Measurements from ENCODE around the gene CCDC167. TPM values are rescaled to one million over a fixed set of nuclear protein-coding genes. Genes with fewer than 3 reads are reported as not detected.

CCDC167 gene
- total and polyA plus RNA-seq, 5 experiments from 2014 or later, result 17.9 to 74.7 (median 64.3) TPM

GRCh38 chr6:37538107-37538506 lies 38.4 kb upstream of the CCDC167 start:
- H3K4me3 Mint-ChIP-seq, result no peak overlapping the region
- no peaks in the 10 kb centered on the region for H3K9me3 Mint-ChIP-seq
- peaks cover 0 to 2% (median 0%) of the 10 kb centered on the region in 5 donors for H3K27me3 Mint-ChIP-seq
- ATAC-seq (no peak), DNase-seq (no peak)
- POLR2A ChIA-PET, result interaction anchor here (0.9 to 4.1 kb wide), 3 partner anchors 9 to 38 kb away, joined by 4 to 54 read pairs (median 8); partner anchors contain the start of gene CCDC167
- H3K4me1 Mint-ChIP-seq, result peaks cover 9 to 42% (median 15%) of the 10 kb centered on the region in 4 donors
- no peaks in the 10 kb centered on the region for H3K36me3 Mint-ChIP-seq
- H3K27ac Mint-ChIP-seq, result peak overlapping the region in 3 of 10 donors; percentile 54 to 86 (median 67)

DNA sequence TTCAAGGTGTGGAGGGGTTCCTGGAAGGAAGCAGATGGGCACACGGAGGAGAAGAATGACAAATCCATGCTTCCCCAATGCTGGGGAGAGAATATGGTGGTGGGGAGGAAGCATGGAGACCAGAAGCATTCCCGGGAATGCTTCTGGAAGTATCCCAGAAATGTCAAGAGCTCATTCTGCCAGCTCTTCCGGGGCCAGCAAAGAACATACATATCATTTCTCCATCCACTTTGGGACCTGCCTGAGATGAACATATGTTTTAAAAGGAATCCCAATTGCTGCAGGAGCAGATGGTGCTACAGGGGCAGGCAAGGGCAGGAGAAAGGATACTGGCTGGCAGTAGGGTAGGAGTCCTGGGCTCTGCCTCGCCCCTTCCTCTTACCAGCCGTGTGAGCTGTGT lies 37.9 kb upstream of the CCDC167 start:
- H3K9me3 Mint-ChIP-seq, result no peaks in the 10 kb centered on the region
- peaks cover 0 to 3% (median 0%) of the 10 kb centered on the region in 5 donors for H3K27me3 Mint-ChIP-seq
- H3K27ac Mint-ChIP-seq, result peak overlapping the region in 4 of 10 donors; percentile 17 to 74 (median 66)
- H3K4me1 Mint-ChIP-seq, result peaks cover 10 to 43% (median 16%) of the 10 kb centered on the region in 4 donors
- H3K36me3 Mint-ChIP-seq, result no peaks in the 10 kb centered on the region
- ATAC-seq (no peak), DNase-seq (no peak)
- POLR2A ChIA-PET, result interaction anchor here (0.9 to 4.1 kb wide), 3 partner anchors 10 to 37 kb away, joined by 4 to 54 read pairs (median 8); partner anchors contain the start of gene CCDC167
- H3K4me3 Mint-ChIP-seq, result peak overlapping the region in 2 of 10 donors; percentile 27 to 30

GRCh38 chr6:37536491-37537190 lies 36.9 kb upstream of the CCDC167 start:
- Mint-ChIP-seq H3K4me1 (peaks cover 13 to 46% (median 13%) of the 10 kb centered on the region in 4 donors), H3K27ac (peak overlapping the region in 2 of 10 donors; percentile 31 to 84), H3K9me3 (no peaks in the 10 kb centered on the region), H3K4me3 (peak overlapping the region in 5 of 10 donors; percentile 81 to 91 (median 88)), H3K36me3 (no peaks in the 10 kb centered on the region), H3K27me3 (peaks cover 0 to 4% (median 0%) of the 10 kb centered on the region in 5 donors)
- ATAC-seq (peak; percentile 40 to 53), DNase-seq (no peak)
- POLR2A ChIA-PET, result interaction anchor here (0.7 to 4.1 kb wide), 10 partner anchors 8 to 56 kb away, joined by 3 to 54 read pairs (median 5); partner anchors contain the start of gene CCDC167

GRCh38 chr6:37535759-37536490 lies 36.2 kb upstream of the CCDC167 start:
- Mint-ChIP-seq H3K4me3 (peak overlapping the region in 8 of 10 donors; percentile 57 to 91 (median 84)), H3K4me1 (peaks cover 13 to 43% (median 14%) of the 10 kb centered on the region in 4 donors), H3K27ac (peak overlapping the region in 6 of 10 donors; percentile 20 to 90 (median 70)), H3K36me3 (no peaks in the 10 kb centered on the region), H3K9me3 (no peaks in the 10 kb centered on the region), H3K27me3 (peaks cover 0 to 4% (median 0%) of the 10 kb centered on the region in 5 donors)
- ATAC-seq (peak; percentile 81 to 83), DNase-seq (peak in 4 of 10 donors; percentile 24 to 39 (median 28))
- POLR2A ChIA-PET, result interaction anchor here (0.7 to 4.1 kb wide), 11 partner anchors 9 to 58 kb away, joined by 3 to 54 read pairs (median 4); partner anchors contain the start of gene CCDC167

DNA sequence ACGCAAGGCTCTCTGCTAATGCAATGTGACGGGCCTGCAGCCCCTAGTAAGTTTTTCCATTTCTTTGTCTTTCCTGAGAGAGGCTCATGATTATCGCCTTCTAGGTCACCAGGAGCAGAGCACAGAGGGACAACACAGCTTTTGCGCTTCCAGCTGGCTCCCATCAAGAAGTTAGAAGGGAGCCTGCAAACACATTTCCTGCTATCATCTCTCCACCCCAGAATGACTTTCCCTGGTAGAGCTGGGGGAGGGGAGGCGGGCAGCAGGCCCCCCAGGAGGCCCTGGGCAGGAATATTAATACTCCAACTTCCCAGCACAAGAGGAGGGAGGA lies 35.7 kb upstream of the CCDC167 start:
- no peak for DNase-seq
- peak overlapping the region in 7 of 10 donors; percentile 81 to 91 (median 85) for H3K4me3 Mint-ChIP-seq
- peak overlapping the region in 2 of 10 donors; percentile 58 to 75 for H3K27ac Mint-ChIP-seq
- H3K9me3 Mint-ChIP-seq, result no peaks in the 10 kb centered on the region
- H3K27me3 Mint-ChIP-seq, result peaks cover 0 to 4% (median 0%) of the 10 kb centered on the region in 5 donors
- POLR2A ChIA-PET, result interaction anchor here (0.7 to 4.1 kb wide), 6 partner anchors 9 to 57 kb away, joined by 3 to 54 read pairs (median 5); partner anchors contain the start of gene CCDC167
- H3K4me1 Mint-ChIP-seq, result peaks cover 13 to 41% (median 16%) of the 10 kb centered on the region in 4 donors
- H3K36me3 Mint-ChIP-seq, result peaks cover 0 to 3% (median 0%) of the 10 kb centered on the region in 3 donors
- ATAC-seq, result no peak

DNA sequence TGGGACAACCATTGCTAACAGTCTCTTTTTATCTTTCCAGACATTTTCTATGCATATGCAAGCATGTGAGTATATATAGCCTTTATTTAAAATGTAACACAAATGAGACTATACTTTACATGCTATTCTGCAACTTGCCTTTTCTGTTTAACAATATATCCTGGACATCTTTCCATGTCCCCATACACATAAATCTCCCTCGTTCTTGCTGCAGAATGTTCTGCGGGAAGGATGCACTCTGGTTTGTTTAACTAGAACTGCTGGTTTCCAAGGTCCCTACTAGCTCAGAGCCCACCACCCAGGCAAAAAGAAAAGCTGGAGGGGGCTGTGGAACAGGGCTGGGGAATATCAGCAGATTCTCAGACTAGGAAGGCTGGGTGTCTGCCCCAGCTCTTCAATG lies 35.2 kb upstream of the CCDC167 start:
- DNase-seq, result no peak
- H3K27ac Mint-ChIP-seq, result no peak overlapping the region

GRCh38 chr6:37532122-37532521 lies 32.4 kb upstream of the CCDC167 start:
- Mint-ChIP-seq H3K36me3 (peaks cover 0 to 3% (median 0%) of the 10 kb centered on the region in 3 donors), H3K4me1 (peaks cover 11 to 40% (median 19%) of the 10 kb centered on the region in 4 donors), H3K27me3 (peaks cover 0 to 2% (median 0%) of the 10 kb centered on the region in 5 donors), H3K4me3 (no peak overlapping the region), H3K9me3 (no peaks in the 10 kb centered on the region), H3K27ac (peak overlapping the region in 4 of 10 donors; percentile 27 to 80 (median 64))
- POLR2A ChIA-PET, result interaction anchor here (0.6 to 1.1 kb wide), 3 partner anchors 9 to 31 kb away, joined by 3 to 9 read pairs (median 3); no protein-coding TSS in a partner anchor
- ATAC-seq (no peak), DNase-seq (no peak)

More for the DNA sequence above, 35.2 kb upstream of the CCDC167 start:
- Mint-ChIP-seq H3K36me3 (peaks cover 0 to 3% (median 0%) of the 10 kb centered on the region in 3 donors), H3K9me3 (no peaks in the 10 kb centered on the region), H3K27me3 (peaks cover 0 to 4% (median 0%) of the 10 kb centered on the region in 5 donors), H3K4me3 (peak overlapping the region in 5 of 10 donors; percentile 12 to 89 (median 81)), H3K4me1 (peaks cover 13 to 36% (median 14%) of the 10 kb centered on the region in 4 donors)
- POLR2A ChIA-PET, result interaction anchor here (2.0 to 4.1 kb wide), 3 partner anchors 13 to 33 kb away, joined by 6 to 54 read pairs (median 20); partner anchors contain the start of gene CCDC167
- ATAC-seq, result no peak

DNA sequence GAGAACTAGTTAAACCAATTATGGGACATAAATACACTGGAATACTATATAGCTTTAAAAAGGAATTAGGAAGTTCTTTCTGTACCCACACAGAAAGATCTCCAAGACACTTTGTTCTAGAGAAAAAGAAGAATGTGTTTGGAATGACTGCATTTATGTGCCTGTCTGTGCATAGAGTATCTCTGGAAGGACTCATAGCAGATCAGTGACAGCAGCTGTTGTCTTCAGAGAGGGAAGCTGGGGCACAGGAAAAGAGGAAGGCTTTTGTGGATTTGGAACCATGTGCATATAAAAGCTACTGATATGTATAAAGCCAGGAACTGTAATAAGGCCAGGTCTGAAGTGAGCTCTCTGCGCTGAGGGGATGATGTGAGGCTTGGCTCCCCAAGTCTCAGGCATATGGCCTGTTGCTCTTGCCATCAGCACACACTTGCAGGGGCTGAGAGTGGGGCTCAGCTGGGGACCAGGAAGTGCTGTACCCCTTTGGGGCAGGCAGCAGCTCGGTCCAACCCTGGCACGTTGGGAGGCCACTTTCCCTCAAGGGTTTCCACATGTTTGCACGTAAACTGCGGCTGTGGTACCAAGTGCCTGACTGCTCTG lies 31.8 kb upstream of the CCDC167 start:
- no peak for ATAC-seq
- Mint-ChIP-seq H3K4me1 (peaks cover 16 to 42% (median 23%) of the 10 kb centered on the region in 4 donors), H3K4me3 (no peak overlapping the region), H3K27me3 (peaks cover 0 to 2% (median 0%) of the 10 kb centered on the region in 5 donors), H3K9me3 (no peaks in the 10 kb centered on the region), H3K36me3 (peaks cover 0 to 3% (median 0%) of the 10 kb centered on the region in 3 donors), H3K27ac (peak overlapping the region in 2 of 10 donors; percentile 27 to 55)
- POLR2A ChIA-PET, result interaction anchor here (0.6 to 1.1 kb wide), 2 partner anchors 9 to 403 kb away, joined by 3 to 9 read pairs; no protein-coding TSS in a partner anchor
- DNase-seq, result no peak

- DNase-seq, result no peak
- ATAC-seq, result no peak
- Mint-ChIP-seq H3K27ac (peak overlapping the region in 1 of 10 donors; percentile 40), H3K4me1 (peaks cover 17 to 47% (median 28%) of the 10 kb centered on the region in 4 donors), H3K36me3 (peaks cover 0 to 3% (median 0%) of the 10 kb centered on the region in 3 donors), H3K4me3 (no peak overlapping the region), H3K9me3 (no peaks in the 10 kb centered on the region), H3K27me3 (peaks cover 0 to 2% (median 0%) of the 10 kb centered on the region in 5 donors)
- POLR2A ChIA-PET, result interaction anchor here (0.6 to 1.1 kb wide), 2 partner anchors 8 to 403 kb away, joined by 3 to 9 read pairs; no protein-coding TSS in a partner anchor
Measured at GRCh38 chr6:37531026-37531425, 31.3 kb upstream of the CCDC167 start.

GRCh38 chr6:37530297-37530696 lies 30.6 kb upstream of the CCDC167 start:
- Mint-ChIP-seq H3K4me3 (no peak overlapping the region), H3K4me1 (peaks cover 11 to 55% (median 30%) of the 10 kb centered on the region in 4 donors), H3K36me3 (peaks cover 0 to 3% (median 0%) of the 10 kb centered on the region in 3 donors)

GRCh38 chr6:37528541-37528940 lies 28.8 kb upstream of the CCDC167 start:
- no peaks in the 10 kb centered on the region for H3K9me3 Mint-ChIP-seq
- POLR2A ChIA-PET, result interaction anchor here (1.6 kb wide), 1 partner anchor 12 kb away, joined by 4 read pairs; no protein-coding TSS in a partner anchor
- no peak overlapping the region for H3K27ac Mint-ChIP-seq
- DNase-seq (peak in 1 of 10 donors; percentile 51), ATAC-seq (no peak)
- H3K4me3 Mint-ChIP-seq, result no peak overlapping the region
- peaks cover 11 to 71% (median 37%) of the 10 kb centered on the region in 4 donors for H3K4me1 Mint-ChIP-seq
- H3K27me3 Mint-ChIP-seq, result peaks cover 0 to 2% (median 0%) of the 10 kb centered on the region in 5 donors
- H3K36me3 Mint-ChIP-seq, result peaks cover 0 to 3% (median 0%) of the 10 kb centered on the region in 3 donors

More at GRCh38 chr6:37530297-37530696, 30.6 kb upstream of the CCDC167 start:
- H3K27ac Mint-ChIP-seq, result peak overlapping the region in 1 of 10 donors; percentile 46
- ATAC-seq (no peak), DNase-seq (no peak)
- H3K9me3 Mint-ChIP-seq, result no peaks in the 10 kb centered on the region
- H3K27me3 Mint-ChIP-seq, result peaks cover 0 to 2% (median 0%) of the 10 kb centered on the region in 5 donors
- POLR2A ChIA-PET, result no interaction called here
